Activated T-helper 9 cell treated with anti-CD3 and anti-CD28 coated beads, Interleukin-2, amount 50 U/mL, for 16 hours (primary cell): ENCODE data around the gene RTN4RL2.
A peak's percentile ranks its signal among the peaks of the same experiment; 100 is the strongest.
"Not testable (repeated sequence)": the region's sequence is repeated elsewhere in the genome, so short reads cannot be mapped to it uniquely, and the experiment has no call there.

Experiments used
- DNase-seq: peaks from one replicate; pipeline ENCODE4 v3.0.0-alpha.2; 2020; ENCODE audit warnings: low read depth

RTN4RL2 gene

GRCh38 chr11:57434640-57435546, 25.4 kb upstream of the RTN4RL2 start:
- no peak for DNase-seq

- DNase-seq = no peak
Measured at GRCh38 chr11:57436031-57436430, 24.3 kb upstream of the RTN4RL2 start.

- no peak for DNase-seq
Measured at GRCh38 chr11:57438345-57439285, 21.7 kb upstream of the RTN4RL2 start.

GRCh38 chr11:57439786-57440185, 20.5 kb upstream of the RTN4RL2 start:
- no peak for DNase-seq

- DNase-seq = no peak
Measured at GRCh38 chr11:57440744-57441414, 19.4 kb upstream of the RTN4RL2 start.

- DNase-seq = no peak
Measured at GRCh38 chr11:57444362-57445121, 15.8 kb upstream of the RTN4RL2 start.

GRCh38 chr11:57445122-57445394, 15.3 kb upstream of the RTN4RL2 start:
- DNase-seq = not testable (repeated sequence)

- no peak for DNase-seq
Measured at GRCh38 chr11:57446055-57446454, 14.3 kb upstream of the RTN4RL2 start.

- no peak for DNase-seq
Measured at GRCh38 chr11:57453543-57454177, 6.7 kb upstream of the RTN4RL2 start.

- peak; percentile 61 for DNase-seq
Measured at GRCh38 chr11:57456960-57457642, 3.2 kb upstream of the RTN4RL2 start.

GRCh38 chr11:57457643-57458023, 2.7 kb upstream of the RTN4RL2 start:
- DNase-seq = no peak

GRCh38 chr11:57458060-57458409, 2.3 kb upstream of the RTN4RL2 start:
- no peak for DNase-seq

GRCh38 chr11:57458410-57459163, 1.7 kb upstream of the RTN4RL2 start:
- DNase-seq = peak; percentile 51

GRCh38 chr11:57459164-57460021, 935 bp upstream of the RTN4RL2 start:
- DNase-seq = no peak

- no peak for DNase-seq
Measured at GRCh38 chr11:57460758-57461749, 726 bp downstream of the RTN4RL2 start.

GRCh38 chr11:57461841-57462489, 1.6 kb downstream of the RTN4RL2 start:
- DNase-seq = no peak

GRCh38 chr11:57462597-57462996, 2.3 kb downstream of the RTN4RL2 start:
- DNase-seq = no peak
